HepG2 (cell line): ENCODE results near the gene PALM. TPM values are rescaled to one million over a fixed set of nuclear protein-coding genes. Genes with fewer than 3 reads are reported as not detected.

Experiments
- HNF4A ChIP-seq: sonication (generic); formaldehyde crosslinking; IDR thresholded peaks from 2 replicates; pipeline ENCODE4 v1.4.0; 2020; ENCODE audit warnings: missing genetic modification reagents
- MAFK ChIP-seq, 2 experiments: IDR thresholded peaks in 1 of 2; conservative IDR thresholded peaks in 1 of 2; 2 replicates each; pipeline ENCODE4 v1.6.1; 2011; ENCODE audit warnings: improper control_type of control experiment in 2 of 2, low read length in 2 of 2
- RBM39 ChIP-seq: fragments of 200-400 bp; formaldehyde crosslinking; IDR thresholded peaks from one replicate; pipeline ENCODE4 v1.6.1; 2018; ENCODE audit warnings: antibody characterized with exemption, mild to moderate bottlenecking, low read depth, low read length; ENCODE audit not compliant: poor library complexity, severe bottlenecking
- RELA ChIP-seq: sonication (generic); formaldehyde crosslinking; IDR thresholded peaks from 2 replicates; pipeline ENCODE4 v1.4.0; 2020; ENCODE audit warnings: missing genetic modification reagents
- SIX1 ChIP-seq: sonication (generic); formaldehyde crosslinking; IDR thresholded peaks from 2 replicates; pipeline ENCODE4 v1.4.0; 2020; ENCODE audit warnings: missing genetic modification reagents, borderline replicate concordance
- ZNF460 ChIP-seq: sonication (generic); formaldehyde crosslinking; IDR thresholded peaks from 2 replicates; pipeline ENCODE4 v1.5.1; 2020; ENCODE audit warnings: missing genetic modification reagents, mild to moderate bottlenecking, borderline replicate concordance
- ZSCAN12 ChIP-seq: sonication (generic); formaldehyde crosslinking; IDR thresholded peaks from 2 replicates; pipeline ENCODE4 v1.9.0; 2021; ENCODE audit warnings: mild to moderate bottlenecking, missing genetic modification reagents
- polyA plus RNA-seq, 8 experiments: library from polyadenylated mRNA; depleted of rRNA in 3 of 8; stranded (reverse) in 7 of 8; unstranded in 1 of 8; fragments of >200 nt; fragmentation: Illumina TruSeq in 4 of 8; extraction: Trizol in 4 of 8; gene quantifications; 2 replicates each; pipeline versions ENCODE4 v1.2.1 to v1.2.3, GENCODE V29; 2011 to 2016; ENCODE audit warnings: low read depth in 4 of 8, missing spikeins in 1 of 8, mixed read lengths in 1 of 8; ENCODE audit not compliant: insufficient read depth in 1 of 8
- total RNA-seq, 5 experiments: library from RNA; depleted of rRNA; stranded (reverse); fragments of >200 nt; fragmentation: Illumina TruSeq; extraction: Trizol; gene quantifications; 2 replicates each; pipeline ENCODE4 v1.2.3, GENCODE V29; 2016; ENCODE audit warnings: low read depth in 1 of 5
- TF ChIP-seq, protein P1 (sequence below), 2 experiments: sonication (generic) in 1 of 2; formaldehyde crosslinking in 1 of 2; IDR thresholded peaks; 2 replicates each; pipeline versions ENCODE4 v1.4.0 to v1.6.1; 2016 to 2020; ENCODE audit warnings: borderline replicate concordance in 1 of 2, low read depth in 1 of 2, mild to moderate bottlenecking in 1 of 2, missing genetic modification reagents in 1 of 2
- TF ChIP-seq, protein P2 (sequence below): sonication (generic); formaldehyde crosslinking; IDR thresholded peaks from 2 replicates; pipeline ENCODE4 v1.9.0; 2022; ENCODE audit warnings: missing genetic modification reagents, mild to moderate bottlenecking, borderline replicate concordance
- TF ChIP-seq, protein P3 (sequence below): sonication (generic); formaldehyde crosslinking; IDR thresholded peaks from 2 replicates; pipeline ENCODE4 v1.4.0; 2020; ENCODE audit warnings: missing genetic modification reagents, low read depth, mild to moderate bottlenecking, borderline replicate concordance
- TF ChIP-seq, protein P4 (sequence below): sonication (generic); formaldehyde crosslinking; IDR thresholded peaks from 2 replicates; pipeline ENCODE4 v1.8.0; 2022; ENCODE audit warnings: mild to moderate bottlenecking, missing genetic modification reagents, moderate library complexity
- TF ChIP-seq, protein P5 (sequence below): sonication (generic); formaldehyde crosslinking; IDR thresholded peaks from 2 replicates; pipeline ENCODE4 v1.5.1; 2020; ENCODE audit warnings: missing genetic modification reagents, mild to moderate bottlenecking, borderline replicate concordance

PALM gene
- total and polyA plus RNA-seq, 2 of the 13 experiments (the other 11 are each of a cell fraction or from before 2014, with no cell fraction given) = 4.0 to 9.7 TPM

DNA sequence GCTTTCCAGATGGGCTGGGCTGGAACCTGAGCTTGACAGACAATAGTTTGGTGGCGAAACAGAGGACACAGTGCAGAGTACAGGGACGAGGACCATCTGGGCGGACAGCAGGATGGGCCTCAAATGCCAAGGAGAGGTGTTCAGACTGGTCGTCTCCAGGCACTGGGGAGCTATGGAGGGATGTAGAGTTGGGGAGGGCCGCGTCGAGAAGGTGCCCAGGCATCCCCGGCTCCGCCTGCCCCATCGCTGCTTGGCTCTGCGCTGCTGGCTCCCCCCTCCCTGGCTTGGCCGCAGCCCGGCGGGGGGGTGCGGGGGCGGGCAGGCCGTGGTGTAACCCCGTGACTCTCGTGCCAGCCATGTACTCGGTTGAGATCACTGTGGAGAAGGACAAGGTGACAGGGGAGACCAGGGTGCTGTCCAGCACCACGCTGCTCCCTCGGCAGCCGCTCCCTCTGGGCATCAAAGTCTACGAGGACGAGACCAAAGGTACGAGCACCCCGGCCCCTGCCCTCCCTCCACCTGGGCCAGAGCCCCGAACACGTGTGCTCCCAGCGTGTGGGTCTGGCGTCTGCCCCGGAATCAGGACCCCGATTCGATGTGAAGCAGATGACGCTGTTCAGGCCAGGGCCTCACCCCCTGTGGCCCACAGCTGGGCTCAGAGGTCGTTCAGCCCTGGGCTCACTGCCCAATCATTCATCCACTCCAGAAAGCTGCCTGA, 31.4 kb downstream of the PALM start (continued):
- TF ChIP-seq, protein P1, sequence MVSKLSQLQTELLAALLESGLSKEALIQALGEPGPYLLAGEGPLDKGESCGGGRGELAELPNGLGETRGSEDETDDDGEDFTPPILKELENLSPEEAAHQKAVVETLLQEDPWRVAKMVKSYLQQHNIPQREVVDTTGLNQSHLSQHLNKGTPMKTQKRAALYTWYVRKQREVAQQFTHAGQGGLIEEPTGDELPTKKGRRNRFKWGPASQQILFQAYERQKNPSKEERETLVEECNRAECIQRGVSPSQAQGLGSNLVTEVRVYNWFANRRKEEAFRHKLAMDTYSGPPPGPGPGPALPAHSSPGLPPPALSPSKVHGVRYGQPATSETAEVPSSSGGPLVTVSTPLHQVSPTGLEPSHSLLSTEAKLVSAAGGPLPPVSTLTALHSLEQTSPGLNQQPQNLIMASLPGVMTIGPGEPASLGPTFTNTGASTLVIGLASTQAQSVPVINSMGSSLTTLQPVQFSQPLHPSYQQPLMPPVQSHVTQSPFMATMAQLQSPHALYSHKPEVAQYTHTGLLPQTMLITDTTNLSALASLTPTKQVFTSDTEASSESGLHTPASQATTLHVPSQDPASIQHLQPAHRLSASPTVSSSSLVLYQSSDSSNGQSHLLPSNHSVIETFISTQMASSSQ (IDR thresholded peaks at IDR 0.05; ENCODE audit: low read depth) = no peak
- TF ChIP-seq, protein P1 (CRISPR knock-in tag; IDR thresholded peaks at IDR 0.05; ENCODE audit: borderline replicate concordance) = peak; percentile 30; the same call in 1 of the 2 replicates
- TF ChIP-seq, protein P2, sequence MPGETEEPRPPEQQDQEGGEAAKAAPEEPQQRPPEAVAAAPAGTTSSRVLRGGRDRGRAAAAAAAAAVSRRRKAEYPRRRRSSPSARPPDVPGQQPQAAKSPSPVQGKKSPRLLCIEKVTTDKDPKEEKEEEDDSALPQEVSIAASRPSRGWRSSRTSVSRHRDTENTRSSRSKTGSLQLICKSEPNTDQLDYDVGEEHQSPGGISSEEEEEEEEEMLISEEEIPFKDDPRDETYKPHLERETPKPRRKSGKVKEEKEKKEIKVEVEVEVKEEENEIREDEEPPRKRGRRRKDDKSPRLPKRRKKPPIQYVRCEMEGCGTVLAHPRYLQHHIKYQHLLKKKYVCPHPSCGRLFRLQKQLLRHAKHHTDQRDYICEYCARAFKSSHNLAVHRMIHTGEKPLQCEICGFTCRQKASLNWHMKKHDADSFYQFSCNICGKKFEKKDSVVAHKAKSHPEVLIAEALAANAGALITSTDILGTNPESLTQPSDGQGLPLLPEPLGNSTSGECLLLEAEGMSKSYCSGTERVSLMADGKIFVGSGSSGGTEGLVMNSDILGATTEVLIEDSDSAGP (CRISPR knock-in tag) = peak; percentile 80
- TF ChIP-seq MAFK (conservative IDR thresholded peaks at IDR 0.05 in 1 of 2, IDR thresholded peaks at IDR 0.05 in 1 of 2; ENCODE audit: low read length in 2 of 2) (no peak), ZSCAN12 (CRISPR knock-in tag) (no peak), RELA (CRISPR knock-in tag) (no peak), SIX1 (CRISPR knock-in tag) (no peak), ZNF460 (CRISPR knock-in tag) (no peak; the same call in 1 of the 2 replicates), HNF4A (CRISPR knock-in tag) (peak; percentile 90), RBM39 (peak; percentile 78)
- TF ChIP-seq, protein P3, sequence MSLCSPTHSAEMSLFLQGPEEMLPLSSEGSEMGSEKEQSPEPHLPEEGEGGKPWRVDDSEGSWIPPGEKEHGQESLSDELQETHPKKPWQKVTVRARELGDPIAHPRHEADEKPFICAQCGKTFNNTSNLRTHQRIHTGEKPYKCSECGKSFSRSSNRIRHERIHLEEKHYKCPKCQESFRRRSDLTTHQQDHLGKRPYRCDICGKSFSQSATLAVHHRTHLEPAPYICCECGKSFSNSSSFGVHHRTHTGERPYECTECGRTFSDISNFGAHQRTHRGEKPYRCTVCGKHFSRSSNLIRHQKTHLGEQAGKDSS = peak; percentile 84; the same call in 1 of the 2 replicates
- TF ChIP-seq, protein P4, sequence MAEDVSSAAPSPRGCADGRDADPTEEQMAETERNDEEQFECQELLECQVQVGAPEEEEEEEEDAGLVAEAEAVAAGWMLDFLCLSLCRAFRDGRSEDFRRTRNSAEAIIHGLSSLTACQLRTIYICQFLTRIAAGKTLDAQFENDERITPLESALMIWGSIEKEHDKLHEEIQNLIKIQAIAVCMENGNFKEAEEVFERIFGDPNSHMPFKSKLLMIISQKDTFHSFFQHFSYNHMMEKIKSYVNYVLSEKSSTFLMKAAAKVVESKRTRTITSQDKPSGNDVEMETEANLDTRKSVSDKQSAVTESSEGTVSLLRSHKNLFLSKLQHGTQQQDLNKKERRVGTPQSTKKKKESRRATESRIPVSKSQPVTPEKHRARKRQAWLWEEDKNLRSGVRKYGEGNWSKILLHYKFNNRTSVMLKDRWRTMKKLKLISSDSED (CRISPR knock-in tag) = 0 out of 2 replicates have a peak, but pooled peaks have one; percentile 34
- TF ChIP-seq, protein P5, sequence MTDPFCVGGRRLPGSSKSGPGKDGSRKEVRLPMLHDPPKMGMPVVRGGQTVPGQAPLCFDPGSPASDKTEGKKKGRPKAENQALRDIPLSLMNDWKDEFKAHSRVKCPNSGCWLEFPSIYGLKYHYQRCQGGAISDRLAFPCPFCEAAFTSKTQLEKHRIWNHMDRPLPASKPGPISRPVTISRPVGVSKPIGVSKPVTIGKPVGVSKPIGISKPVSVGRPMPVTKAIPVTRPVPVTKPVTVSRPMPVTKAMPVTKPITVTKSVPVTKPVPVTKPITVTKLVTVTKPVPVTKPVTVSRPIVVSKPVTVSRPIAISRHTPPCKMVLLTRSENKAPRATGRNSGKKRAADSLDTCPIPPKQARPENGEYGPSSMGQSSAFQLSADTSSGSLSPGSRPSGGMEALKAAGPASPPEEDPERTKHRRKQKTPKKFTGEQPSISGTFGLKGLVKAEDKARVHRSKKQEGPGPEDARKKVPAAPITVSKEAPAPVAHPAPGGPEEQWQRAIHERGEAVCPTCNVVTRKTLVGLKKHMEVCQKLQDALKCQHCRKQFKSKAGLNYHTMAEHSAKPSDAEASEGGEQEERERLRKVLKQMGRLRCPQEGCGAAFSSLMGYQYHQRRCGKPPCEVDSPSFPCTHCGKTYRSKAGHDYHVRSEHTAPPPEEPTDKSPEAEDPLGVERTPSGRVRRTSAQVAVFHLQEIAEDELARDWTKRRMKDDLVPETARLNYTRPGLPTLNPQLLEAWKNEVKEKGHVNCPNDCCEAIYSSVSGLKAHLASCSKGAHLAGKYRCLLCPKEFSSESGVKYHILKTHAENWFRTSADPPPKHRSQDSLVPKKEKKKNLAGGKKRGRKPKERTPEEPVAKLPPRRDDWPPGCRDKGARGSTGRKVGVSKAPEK (CRISPR knock-in tag) = no peak
